PC-9 (cell line): ENCODE data around the gene MCC.

Experiments
- CTCF ChIP-seq: fragments of 200-600 bp; sonication (generic); conservative IDR thresholded peaks from 2 replicates; pipeline ENCODE4 v1.6.1; 2017; ENCODE audit warnings: mixed run types, antibody characterized with exemption, mild to moderate bottlenecking, moderate library complexity
- EZH2 ChIP-seq: fragments of 200-600 bp; sonication (generic); IDR thresholded peaks from 2 replicates; pipeline ENCODE4 v1.8.0; 2017; ENCODE audit warnings: antibody characterized with exemption, low read depth

- TF ChIP-seq EZH2 (no peak), CTCF (no peak)
These were observed 108.1 kb downstream of the MCC start for GRCh38 chr5:113379936-113380806.
